GM12891 (cell line): ENCODE results near the gene TMPRSS11A.

Experiments used
- PAX5 ChIP-seq: IDR thresholded peaks from 2 replicates; pipeline ENCODE4 v1.6.1; 2011; ENCODE audit warnings: low read length, moderate library complexity, mild to moderate bottlenecking; ENCODE audit not compliant: insufficient read depth, severe bottlenecking
- POLR2A ChIP-seq: IDR thresholded peaks from 2 replicates; pipeline ENCODE4 v1.6.1; 2011; ENCODE audit warnings: low read depth, low read length, control low read depth
- POLR2AphosphoS5 ChIP-seq: IDR thresholded peaks from 2 replicates; pipeline ENCODE4 v1.6.1; 2011; ENCODE audit warnings: low read depth, low read length, control low read depth
- POU2F2 ChIP-seq: IDR thresholded peaks from 2 replicates; pipeline ENCODE4 v1.6.1; 2011; ENCODE audit warnings: low read depth, mild to moderate bottlenecking, control low read depth, low read length, moderate library complexity
- SPI1 ChIP-seq: IDR thresholded peaks from 2 replicates; pipeline ENCODE4 v1.6.1; 2011; ENCODE audit warnings: low read depth, low read length, control low read depth
- TAF1 ChIP-seq: IDR thresholded peaks from 2 replicates; pipeline ENCODE4 v1.6.1; 2011; ENCODE audit warnings: low read depth, low read length, control low read depth

GRCh38 chr4:67928546-67928945 lies 34.7 kb downstream of the TMPRSS11A start:
- TF ChIP-seq POLR2A (no peak), POLR2AphosphoS5 (no peak), TAF1 (no peak), PAX5 (no peak), POU2F2 (no peak), SPI1 (no peak)
